AG04450 (cell line): ENCODE results near the gene DMD. TPM values are rescaled to one million over a fixed set of nuclear protein-coding genes. Genes with fewer than 3 reads are reported as not detected.

Experiments
- CTCF ChIA-PET: fragments of 300-600, 350-600 bp; formaldehyde crosslinking; extraction: SDS; loops from one replicate; lab custom pipeline; 2022; ENCODE audit warnings: antibody characterized with exemption, inconsistent platforms; lab: Charles Lee
- POLR2A ChIA-PET: fragments of 350-600 bp; formaldehyde crosslinking; extraction: SDS; loops from one replicate; lab custom pipeline; 2021; ENCODE audit warnings: antibody characterized with exemption, inconsistent platforms; lab: Yijun Ruan, JAX
- DNase-seq: peaks from one replicate; pipeline ENCODE4 v3.0.0-alpha.2; 2011; ENCODE audit warnings: low read depth, low spot score
- H3K27ac ChIP-seq: one replicate; pipeline ENCODE4 v1.5.1; 2012; ENCODE audit warnings: low read depth, low read length, control low read depth
- H3K27me3 ChIP-seq: one replicate; pipeline ENCODE4 v1.6.0; 2012; ENCODE audit warnings: low read length; ENCODE audit not compliant: control insufficient read depth, insufficient read depth
- H3K4me3 ChIP-seq: 2 replicates; pipeline ENCODE4 v1.5.1; 2011; ENCODE audit warnings: mild to moderate bottlenecking, low read depth, low read length, control low read depth
- H3K9me3 ChIP-seq: 2 replicates; pipeline ENCODE4 v1.5.1; 2012; ENCODE audit warnings: low read length; ENCODE audit not compliant: control insufficient read depth, insufficient read depth
- CTCF ChIP-seq: IDR thresholded peaks from 2 replicates; pipeline ENCODE4 v1.5.1; 2011; ENCODE audit warnings: low read depth, low read length, control low read depth, inconsistent platforms
- polyA plus RNA-seq: library from polyadenylated mRNA; depleted of rRNA; stranded (reverse); fragments of >200 nt; gene quantifications from 2 replicates; pipeline ENCODE4 v1.2.3, GENCODE V29; 2011

Gene DMD
- polyA plus RNA-seq, 1 experiment = 7.6 TPM

- H3K4me3 ChIP-seq = no peak overlapping the region
- no peak for DNase-seq
- ChIA-PET POLR2A (no interaction called here), CTCF (no interaction called here)
- TF ChIP-seq CTCF = no peak
- no peaks in the 10 kb centered on the region for H3K27me3 ChIP-seq
- no peaks in the 10 kb centered on the region for H3K9me3 ChIP-seq
- H3K27ac ChIP-seq = no peak overlapping the region
These were observed 2045.9 kb downstream of the DMD start for GRCh38 chrX:31165241-31166035.

GRCh38 chrX:31154946-31155345 is 2056.4 kb downstream of the DMD start:
- no peak overlapping the region for H3K4me3 ChIP-seq
- POLR2A ChIA-PET = no interaction called here
- no peak for TF ChIP-seq CTCF
- no peaks in the 10 kb centered on the region for H3K9me3 ChIP-seq
- CTCF ChIA-PET = no interaction called here
- H3K27me3 ChIP-seq = no peaks in the 10 kb centered on the region
- DNase-seq = no peak
- H3K27ac ChIP-seq = no peak overlapping the region

- DNase-seq = no peak
- no peaks in the 10 kb centered on the region for H3K27me3 ChIP-seq
- no peak overlapping the region for H3K4me3 ChIP-seq
- CTCF ChIA-PET = no interaction called here
- H3K27ac ChIP-seq = no peak overlapping the region
- H3K9me3 ChIP-seq = no peaks in the 10 kb centered on the region
- TF ChIP-seq CTCF = no peak
- POLR2A ChIA-PET = no interaction called here
These were observed 2057.8 kb downstream of the DMD start for GRCh38 chrX:31153475-31154047.

GRCh38 chrX:31147175-31147574 is 2064.2 kb downstream of the DMD start:
- no peak for TF ChIP-seq CTCF
- no peak for DNase-seq
- CTCF ChIA-PET = no interaction called here
- Histone ChIP-seq H3K9me3 (no peaks in the 10 kb centered on the region), H3K4me3 (no peak overlapping the region), H3K27ac (no peak overlapping the region), H3K27me3 (no peaks in the 10 kb centered on the region)
- POLR2A ChIA-PET = no interaction called here

GRCh38 chrX:31139961-31140360 is 2071.4 kb downstream of the DMD start:
- POLR2A ChIA-PET = no interaction called here
- CTCF ChIA-PET = no interaction called here
- no peak for DNase-seq

More at GRCh38 chrX:31139961-31140360, 2071.4 kb downstream of the DMD start:
- Histone ChIP-seq H3K4me3 (no peak overlapping the region), H3K27me3 (no peaks in the 10 kb centered on the region), H3K27ac (no peak overlapping the region), H3K9me3 (peaks cover 2% of the 10 kb centered on the region; the same call in 1 of the 2 replicates)
- TF ChIP-seq CTCF = no peak
